GM19099 (cell line): ENCODE measurements around the gene CACNA2D3.

ENCODE experiments used
- POLR2A ChIP-seq: IDR thresholded peaks from 3 replicates; pipeline ENCODE4 v1.6.1; 2011; ENCODE audit warnings: low read depth; ENCODE audit not compliant: insufficient read length; ENCODE audit errors: extremely low read depth

The CACNA2D3 gene

DNA sequence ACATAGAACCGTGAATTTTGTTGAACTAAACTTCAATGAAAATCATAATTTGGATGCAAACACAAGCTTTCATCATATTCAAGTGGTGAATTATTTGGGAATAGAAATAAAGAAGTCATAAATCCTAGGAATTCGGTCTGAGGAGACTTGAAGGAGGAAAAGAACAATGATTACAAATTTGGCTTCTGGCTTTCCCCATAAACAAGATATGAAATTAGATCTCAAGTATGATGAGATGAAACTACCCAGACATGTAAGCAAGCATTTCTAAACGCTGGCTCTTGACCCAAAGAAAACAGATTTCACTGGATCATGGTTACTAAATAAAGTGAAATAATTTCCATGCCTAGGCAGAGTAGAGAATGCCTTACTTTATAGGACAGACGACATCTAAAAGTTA lies 952.4 kb downstream of the CACNA2D3 start:
- no peak for TF ChIP-seq POLR2A

DNA sequence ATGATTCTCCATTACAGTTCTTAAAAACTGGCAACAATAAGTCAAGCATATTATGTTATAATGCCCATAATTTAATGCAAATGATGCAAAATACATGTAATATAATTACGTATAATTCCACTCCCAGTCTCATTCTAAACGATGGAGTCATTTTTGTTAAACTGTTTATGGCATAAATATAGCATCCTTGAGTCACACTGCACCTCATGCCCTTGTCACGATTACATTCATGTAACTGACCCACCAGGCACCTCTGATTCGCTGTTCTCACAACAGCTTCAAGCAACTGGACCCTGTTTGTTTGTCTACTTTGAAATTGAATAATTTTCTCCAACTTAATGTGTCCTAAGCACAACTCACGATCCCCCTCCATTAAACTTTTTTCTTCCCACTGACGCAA lies 953.5 kb downstream of the CACNA2D3 start:
- no peak for TF ChIP-seq POLR2A

DNA sequence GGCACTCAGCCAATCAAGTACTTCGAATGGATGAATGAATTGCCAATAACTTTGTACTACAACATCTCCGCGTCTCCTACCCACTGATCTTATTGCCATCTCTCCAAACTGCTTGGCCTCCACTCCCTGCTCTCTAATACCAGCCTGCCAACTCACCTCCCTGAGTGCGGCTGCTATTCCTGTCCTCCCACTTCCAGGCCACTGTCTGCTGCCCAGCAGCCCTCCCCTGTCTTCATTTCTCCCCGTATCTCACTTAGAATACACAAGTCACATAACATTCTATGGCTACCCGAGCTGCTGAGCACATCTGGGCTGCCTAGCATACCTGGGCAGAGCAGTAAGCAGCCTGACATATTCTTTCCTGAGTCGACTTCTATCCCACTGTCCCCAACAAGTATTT lies 955.4 kb downstream of the CACNA2D3 start:
- no peak for TF ChIP-seq POLR2A

DNA sequence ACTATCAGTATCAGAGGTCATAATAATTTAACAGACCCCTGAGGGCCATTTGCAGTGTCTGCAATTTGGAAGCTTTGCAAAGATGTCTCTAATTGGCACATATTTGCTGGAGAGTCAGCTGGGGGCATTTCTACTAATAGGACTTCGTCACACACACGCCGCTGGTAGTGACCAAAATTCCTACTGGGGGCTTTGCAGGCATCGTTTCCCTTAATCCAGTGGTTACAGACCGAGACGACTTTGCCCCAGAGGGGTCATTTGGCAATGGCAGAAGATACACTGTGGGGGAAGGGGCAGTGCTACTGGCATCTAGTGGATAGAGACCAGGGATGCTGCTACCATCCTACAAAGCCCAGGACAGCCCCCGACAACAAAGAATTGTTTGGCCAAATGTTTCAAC lies 956.5 kb downstream of the CACNA2D3 start:
- TF ChIP-seq POLR2A = no peak

DNA sequence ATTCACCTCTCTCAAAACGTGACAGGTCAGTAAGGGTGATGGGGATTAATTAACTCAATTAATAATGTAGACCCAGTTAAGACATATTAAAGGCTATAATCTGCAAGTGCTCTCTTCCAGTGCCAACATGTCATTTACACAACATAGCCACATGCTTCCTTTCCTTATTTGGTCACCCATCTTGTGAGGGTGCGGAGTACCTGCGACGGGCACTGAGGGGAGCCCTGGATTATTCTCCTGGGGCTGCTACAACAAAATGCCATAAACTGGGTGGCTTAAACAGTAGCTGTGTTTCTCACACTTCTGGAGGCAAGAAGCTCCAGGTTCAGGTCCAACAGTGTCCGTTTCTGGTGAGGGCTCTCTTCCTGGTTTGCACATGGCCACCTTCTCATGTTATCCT lies 962.9 kb downstream of the CACNA2D3 start:
- no peak for TF ChIP-seq POLR2A

DNA sequence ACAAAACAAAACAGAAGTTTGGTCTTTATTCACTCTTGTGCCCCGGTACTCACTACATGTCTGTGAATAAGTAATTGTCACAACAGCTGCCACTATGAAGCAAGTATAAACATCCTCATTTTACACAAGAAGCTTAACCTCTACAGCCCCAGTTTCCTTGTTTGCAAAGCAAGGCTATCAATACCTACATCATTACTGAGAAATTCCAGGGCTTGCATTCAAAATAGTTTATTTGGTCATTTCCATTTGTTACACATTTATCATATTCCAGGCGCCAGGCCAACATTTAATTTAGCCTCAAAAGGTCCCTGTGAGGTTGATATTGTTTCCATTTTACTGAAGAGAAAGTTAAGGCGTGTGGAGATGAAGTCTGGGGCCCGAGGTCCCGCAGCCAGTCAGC lies 966.9 kb downstream of the CACNA2D3 start:
- no peak for TF ChIP-seq POLR2A

DNA sequence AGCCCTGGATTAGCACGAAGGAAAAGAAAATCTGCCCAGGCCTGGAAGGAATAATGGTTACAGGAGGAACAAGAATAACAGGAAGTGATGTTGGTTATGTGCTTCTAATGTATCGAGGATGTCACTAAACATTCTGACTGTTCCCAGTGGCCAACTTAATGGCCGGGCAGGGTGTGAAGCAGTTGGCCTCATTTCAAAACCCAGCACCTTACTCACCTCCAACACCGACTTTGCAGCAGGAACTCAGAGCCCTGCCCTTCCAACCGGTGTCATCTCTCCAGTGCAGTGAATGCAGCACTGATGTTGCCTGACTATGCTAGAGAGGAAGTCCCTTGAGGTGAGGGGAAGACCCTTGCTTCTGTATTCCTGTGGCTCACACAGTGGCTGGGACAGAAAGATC lies 967.9 kb downstream of the CACNA2D3 start:
- TF ChIP-seq POLR2A = no peak

DNA sequence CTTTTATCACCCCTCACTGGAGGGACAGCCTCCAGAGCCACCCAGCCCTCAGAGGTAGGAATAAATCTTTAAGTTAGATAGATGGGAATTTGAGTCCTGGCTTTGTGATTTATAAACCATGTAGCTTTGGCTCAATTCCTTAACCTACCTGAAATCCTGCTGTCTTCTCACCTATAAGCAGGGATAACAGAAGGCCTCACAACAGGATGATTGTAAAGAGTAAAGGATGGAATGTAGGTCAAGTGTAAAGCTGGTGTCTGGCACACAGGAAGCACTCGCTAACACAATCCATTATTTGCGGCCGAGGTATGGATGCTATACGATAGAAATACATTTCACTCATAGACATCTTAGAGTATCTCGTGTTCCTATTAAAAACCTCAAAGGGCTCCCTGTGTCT lies 968.4 kb downstream of the CACNA2D3 start:
- TF ChIP-seq POLR2A = no peak

DNA sequence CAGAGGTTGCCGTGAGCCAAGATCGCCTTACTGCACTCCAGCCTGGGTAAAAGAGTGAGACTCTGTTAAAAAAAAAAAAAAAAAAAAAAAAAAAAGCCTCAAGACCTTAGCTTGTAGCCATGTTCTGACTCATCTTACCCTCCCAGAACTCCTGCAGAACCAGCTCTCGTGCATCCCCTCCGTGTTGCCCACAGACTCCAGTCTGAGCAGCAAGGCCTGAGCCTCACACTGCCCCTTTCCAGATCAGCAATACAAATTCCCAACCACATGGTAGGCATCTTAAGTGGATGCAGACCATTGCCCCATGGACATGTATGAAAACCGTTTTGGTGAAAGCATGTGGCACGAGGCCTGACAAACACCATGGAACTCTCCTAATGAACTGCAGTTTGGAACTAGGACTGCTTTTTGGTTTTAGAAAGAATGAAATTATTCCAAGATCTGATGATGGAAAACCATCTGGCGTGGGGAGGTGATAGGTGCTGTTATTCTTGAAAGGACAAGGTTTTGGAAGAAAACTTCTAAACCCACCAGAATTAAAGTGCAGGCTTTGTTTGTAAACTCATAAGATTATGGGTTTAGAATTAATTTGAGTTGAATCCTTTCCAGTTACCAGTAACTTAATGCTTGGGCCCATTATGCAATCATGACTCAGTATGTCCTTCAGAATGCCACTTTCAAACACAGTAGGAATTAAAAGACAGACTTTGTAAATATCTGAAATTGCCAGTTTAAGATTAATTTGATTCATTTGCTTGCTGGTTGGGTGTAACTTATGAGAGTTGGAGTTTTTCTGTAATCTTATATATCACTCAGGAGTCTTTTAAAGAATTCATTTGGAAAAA lies 969.3 kb downstream of the CACNA2D3 start:
- TF ChIP-seq POLR2A = no peak

DNA sequence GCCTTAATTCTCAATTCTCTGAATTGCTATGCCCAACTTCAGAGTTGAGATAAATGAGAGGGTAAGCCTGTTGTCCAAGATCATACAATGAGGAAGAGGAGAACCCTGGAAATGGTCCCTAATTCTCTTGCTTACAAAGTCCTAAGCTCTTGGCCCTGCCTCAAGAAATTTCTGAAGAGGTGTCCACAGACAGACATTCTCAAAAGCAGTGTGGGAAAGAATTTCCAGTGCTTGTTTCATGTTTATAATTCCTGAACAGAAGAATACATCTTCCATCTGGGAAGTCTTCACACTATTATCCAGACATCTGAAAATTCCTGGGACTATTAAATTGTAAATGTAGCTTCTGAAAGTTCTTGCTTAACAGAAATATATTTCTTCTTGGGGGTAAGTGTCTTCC lies 972.3 kb downstream of the CACNA2D3 start:
- no peak for TF ChIP-seq POLR2A

DNA sequence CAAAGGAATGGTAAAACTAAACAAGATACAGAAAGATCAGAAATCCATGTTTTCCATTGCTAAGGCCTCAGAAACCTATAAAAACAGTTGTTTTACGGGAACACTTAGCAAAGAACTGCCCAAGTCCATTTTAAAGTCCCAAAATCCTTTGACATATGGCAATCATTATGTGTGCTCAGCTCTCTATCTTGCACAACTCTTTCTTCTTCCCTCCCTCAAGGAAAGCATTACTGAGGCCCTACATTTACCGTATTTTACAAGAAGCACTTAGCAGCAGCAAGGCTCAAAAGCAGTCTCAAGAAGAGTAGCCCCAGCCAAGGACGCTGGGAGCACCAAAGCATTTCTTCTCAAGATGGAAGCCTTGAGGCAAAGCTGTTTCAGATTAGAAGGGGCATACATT lies 975.1 kb downstream of the CACNA2D3 start:
- TF ChIP-seq POLR2A = no peak

DNA sequence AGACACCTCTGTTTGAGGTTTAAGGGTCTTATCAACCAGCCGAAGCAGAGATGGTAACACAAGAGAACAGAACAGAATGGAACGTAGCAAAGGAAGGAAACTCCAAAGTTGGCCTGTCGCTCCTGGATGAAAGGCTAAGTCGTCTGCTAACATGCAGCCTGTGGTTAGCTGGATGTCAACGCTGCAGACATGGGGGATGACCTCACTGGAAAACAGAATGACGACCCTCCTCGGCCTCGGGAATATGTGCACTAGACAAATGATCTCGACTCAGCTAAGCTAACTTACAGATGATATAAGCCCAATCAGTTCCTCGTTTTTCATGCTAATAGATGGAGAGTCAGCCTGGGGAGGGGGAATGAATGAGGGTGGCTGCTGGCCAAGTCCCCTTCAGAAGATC lies 983.3 kb downstream of the CACNA2D3 start:
- no peak for TF ChIP-seq POLR2A

DNA sequence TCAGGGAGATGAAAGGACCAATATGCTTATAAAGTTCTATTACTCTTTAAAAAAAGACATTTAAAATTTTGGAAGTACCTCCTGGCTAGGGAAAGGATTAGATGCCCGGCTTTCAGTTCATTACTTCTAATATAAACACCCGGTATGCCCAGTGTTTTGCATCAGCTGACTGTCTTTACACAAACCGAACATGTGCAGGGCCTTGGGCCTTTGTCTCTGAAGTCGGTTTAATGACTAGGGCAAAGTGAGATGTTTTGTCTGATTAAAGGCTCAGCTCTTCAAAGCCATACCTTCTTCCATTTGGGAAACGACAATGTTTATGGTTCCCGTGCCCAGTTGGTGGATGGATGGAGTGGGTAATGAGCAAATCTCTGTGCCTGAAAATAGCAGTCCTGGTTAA lies 984.8 kb downstream of the CACNA2D3 start:
- no peak for TF ChIP-seq POLR2A

DNA sequence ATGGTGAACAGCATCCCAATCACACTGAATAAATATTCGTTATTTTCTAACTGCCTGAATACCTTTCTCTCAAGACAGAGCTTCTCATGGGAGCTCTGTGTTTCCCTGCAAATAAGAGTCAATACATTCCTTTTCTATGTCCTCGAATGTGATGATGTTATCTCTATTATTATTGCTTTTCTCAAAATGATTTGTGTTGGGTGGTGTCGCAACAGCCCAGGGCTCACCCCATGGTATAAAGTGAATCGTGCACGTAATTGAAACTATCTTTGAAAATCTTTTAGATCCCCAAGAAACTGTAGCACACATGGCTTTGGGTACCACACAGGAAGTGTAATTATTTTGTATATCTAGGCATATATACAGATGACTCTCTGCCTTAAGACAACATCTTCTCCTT lies 996.1 kb downstream of the CACNA2D3 start:
- TF ChIP-seq POLR2A = no peak

DNA sequence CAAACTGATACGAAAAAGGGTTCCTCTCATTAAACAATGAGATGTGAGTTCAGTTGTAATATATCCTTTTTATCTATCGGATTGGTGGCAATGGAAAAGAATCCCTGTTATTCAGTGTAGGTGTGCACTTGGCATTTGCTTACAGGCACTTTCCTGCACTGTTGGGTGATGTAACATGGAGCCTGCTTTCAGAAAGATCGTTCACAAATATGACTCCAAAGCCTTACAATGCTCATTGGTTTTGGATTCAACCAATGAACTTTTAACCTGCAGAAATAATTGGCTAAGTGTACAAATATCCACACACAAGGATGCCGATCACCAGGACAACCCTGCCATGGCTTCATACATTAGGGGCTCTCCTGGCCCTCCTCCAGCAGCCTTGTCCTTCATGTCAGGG lies 996.9 kb downstream of the CACNA2D3 start:
- TF ChIP-seq POLR2A = no peak

DNA sequence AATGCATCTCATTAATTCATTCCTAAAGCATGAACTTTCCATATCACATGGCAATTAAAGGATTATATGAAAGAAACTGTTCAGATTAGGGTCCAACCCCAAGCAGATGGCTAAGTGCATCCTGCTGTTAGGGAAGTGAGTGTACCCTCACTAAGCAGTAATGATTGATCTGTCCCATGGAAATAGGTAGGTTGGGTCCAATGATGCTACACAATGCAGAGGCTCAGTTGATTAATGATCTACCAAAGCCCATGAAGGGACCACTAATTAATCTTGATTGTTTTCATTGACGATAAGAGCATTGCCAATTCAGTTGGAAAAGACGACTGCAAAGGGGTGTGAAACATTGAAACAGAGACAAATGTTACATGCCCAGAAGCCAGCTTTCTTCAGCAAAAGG lies 1000.0 kb downstream of the CACNA2D3 start:
- no peak for TF ChIP-seq POLR2A
